GM10266 (cell line): Measurements from ENCODE around the gene DARS1.
A peak's percentile ranks its signal among the peaks of the same experiment; 100 is the strongest.

Source experiments
- DNase-seq: peaks from one replicate; pipeline ENCODE4 v3.0.0; 2012; ENCODE audit errors: extremely low spot score
- TF ChIP-seq, protein P1 (sequence below): IDR thresholded peaks from 2 replicates; pipeline ENCODE4 v1.5.1; 2012; ENCODE audit warnings: mild to moderate bottlenecking, low read depth; ENCODE audit not compliant: control insufficient read depth, insufficient read depth; ENCODE audit errors: missing control alignments

The DARS1 gene

GRCh38 chr2:136008205-136008865 lies 22.9 kb upstream of the DARS1 start:
- TF ChIP-seq, protein P1, sequence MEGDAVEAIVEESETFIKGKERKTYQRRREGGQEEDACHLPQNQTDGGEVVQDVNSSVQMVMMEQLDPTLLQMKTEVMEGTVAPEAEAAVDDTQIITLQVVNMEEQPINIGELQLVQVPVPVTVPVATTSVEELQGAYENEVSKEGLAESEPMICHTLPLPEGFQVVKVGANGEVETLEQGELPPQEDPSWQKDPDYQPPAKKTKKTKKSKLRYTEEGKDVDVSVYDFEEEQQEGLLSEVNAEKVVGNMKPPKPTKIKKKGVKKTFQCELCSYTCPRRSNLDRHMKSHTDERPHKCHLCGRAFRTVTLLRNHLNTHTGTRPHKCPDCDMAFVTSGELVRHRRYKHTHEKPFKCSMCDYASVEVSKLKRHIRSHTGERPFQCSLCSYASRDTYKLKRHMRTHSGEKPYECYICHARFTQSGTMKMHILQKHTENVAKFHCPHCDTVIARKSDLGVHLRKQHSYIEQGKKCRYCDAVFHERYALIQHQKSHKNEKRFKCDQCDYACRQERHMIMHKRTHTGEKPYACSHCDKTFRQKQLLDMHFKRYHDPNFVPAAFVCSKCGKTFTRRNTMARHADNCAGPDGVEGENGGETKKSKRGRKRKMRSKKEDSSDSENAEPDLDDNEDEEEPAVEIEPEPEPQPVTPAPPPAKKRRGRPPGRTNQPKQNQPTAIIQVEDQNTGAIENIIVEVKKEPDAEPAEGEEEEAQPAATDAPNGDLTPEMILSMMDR: no peak
- DNase-seq: no peak

GRCh38 chr2:136006658-136007057 lies 21.2 kb upstream of the DARS1 start:
- no peak for DNase-seq
- TF ChIP-seq, protein P1: no peak

DNA sequence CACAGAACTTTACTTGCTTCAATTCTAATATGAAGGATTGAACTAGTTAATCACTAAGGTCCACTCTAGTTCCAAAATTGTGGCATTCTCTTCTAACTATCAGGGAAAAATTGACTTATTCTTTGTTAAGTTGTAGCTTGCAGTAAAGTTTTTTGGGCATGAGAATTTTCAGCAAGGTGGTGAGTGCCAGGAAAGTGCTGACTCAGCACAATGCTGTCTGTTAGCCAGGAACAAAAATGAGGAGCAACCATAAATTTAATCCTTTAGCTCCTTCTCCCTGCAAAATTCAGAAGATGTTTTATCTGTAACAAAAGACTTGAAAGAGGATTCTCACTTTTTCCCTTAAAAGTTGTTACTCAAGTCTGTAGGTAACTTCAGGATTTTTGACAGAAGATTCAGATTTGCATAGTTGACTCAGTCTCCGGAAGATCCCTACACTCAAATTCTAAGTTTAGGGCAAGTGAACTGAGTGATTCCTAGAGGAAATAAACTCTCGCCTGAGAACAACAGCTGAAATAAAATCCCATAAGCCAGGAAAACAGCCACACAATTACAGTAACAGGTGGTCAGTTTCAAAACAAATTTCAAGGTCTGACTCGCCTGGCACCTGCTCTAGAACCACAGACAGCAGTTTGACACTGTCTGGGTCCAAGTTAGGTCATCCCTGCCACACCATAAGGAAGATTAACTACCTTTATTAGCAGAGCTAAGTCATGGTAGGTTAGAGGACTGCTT lies 20.2 kb upstream of the DARS1 start:
- TF ChIP-seq, protein P1: no peak
- DNase-seq: no peak

GRCh38 chr2:136004965-136005364 lies 19.5 kb upstream of the DARS1 start:
- no peak for DNase-seq
- TF ChIP-seq, protein P1: no peak

GRCh38 chr2:136001131-136001530 lies 15.7 kb upstream of the DARS1 start:
- TF ChIP-seq, protein P1: no peak
- DNase-seq: no peak

DNA sequence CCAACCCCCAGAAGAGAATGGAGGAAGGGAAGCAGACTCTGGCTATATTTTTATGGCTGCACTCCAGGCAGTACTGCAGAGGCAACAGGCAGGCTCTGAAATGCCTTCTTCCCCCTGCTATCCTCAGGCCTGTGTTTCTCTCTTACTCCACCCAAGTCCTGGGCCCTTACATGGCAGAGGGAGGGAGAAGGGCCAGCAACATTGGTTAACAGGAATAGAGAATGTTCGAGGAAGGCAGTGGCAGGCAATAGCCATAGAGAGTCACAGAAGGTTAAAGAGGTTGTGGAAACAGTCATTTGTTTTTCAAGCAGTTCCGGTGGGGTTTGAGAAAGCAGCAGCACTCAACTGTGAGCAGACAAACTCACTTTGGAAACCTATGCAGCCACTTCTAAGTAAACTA lies 15.1 kb upstream of the DARS1 start:
- peak; percentile 22 for DNase-seq
- TF ChIP-seq, protein P1: no peak

DNA sequence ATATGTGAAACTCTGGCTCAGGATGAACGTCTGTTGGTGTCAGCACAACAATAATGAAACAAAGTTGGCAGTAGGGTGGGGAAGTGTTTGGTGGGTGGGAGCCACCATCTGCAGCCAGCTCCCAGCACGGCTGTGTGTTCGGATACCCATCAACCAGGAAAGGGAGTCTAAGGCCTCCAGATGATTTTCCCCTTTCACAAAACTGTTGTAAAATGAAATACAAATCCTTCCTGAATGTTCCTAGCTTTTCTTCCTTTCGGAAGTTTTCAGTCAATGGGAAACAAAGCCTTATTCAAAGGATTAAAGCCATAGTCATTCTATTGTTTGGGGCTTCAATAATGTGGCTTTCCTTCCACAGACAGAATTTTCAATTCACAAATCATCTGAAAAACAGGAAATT lies 14.5 kb upstream of the DARS1 start:
- DNase-seq: no peak

More for the DNA sequence above, 14.5 kb upstream of the DARS1 start:
- TF ChIP-seq, protein P1: no peak
